D721Med (cell line): ENCODE results near the gene ADGRL3.
A peak's percentile ranks its signal among the peaks of the same experiment; 100 is the strongest.

ENCODE experiments used
- DNase-seq: peaks from one replicate; pipeline ENCODE4 v3.0.0; 2011; ENCODE audit warnings: low spot score; ENCODE audit not compliant: insufficient read length
- FAIRE-seq: peaks from 2 replicates; lab custom pipeline; 2011; peaks lifted over from hg19 to GRCh38; lab: Jason Lieb, UNC
- CTCF ChIP-seq: IDR thresholded peaks from 2 replicates; pipeline ENCODE4 v1.5.1; 2012; ENCODE audit warnings: mild to moderate bottlenecking, control low read depth; ENCODE audit not compliant: insufficient read depth; ENCODE audit errors: missing control alignments

The ADGRL3 gene

GRCh38 chr4:62018537-62018936 lies 818.4 kb downstream of the ADGRL3 start:
- no peak for TF ChIP-seq CTCF
- DNase-seq (no peak), FAIRE-seq (no peak)

DNA sequence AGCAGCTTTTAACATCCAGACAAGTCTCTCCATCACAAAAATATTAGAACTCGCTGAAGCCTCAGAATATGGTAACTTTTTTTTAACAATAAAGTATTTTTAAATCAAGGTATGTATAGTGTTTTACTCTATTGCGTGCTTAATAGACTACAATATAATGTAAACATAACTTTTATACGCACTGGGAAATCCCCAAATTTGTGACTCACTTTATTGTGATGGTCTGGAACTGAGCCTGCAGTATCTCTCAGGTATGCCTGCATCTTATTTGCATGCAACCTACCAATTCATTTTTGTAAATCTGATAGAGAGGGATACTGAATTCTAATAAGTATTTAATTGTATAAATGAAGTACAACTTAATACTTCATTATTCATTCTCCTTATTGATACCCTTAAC lies 823.5 kb downstream of the ADGRL3 start:
- FAIRE-seq = no peak
- DNase-seq = no peak
- no peak for TF ChIP-seq CTCF

GRCh38 chr4:62028745-62029144 lies 828.6 kb downstream of the ADGRL3 start:
- TF ChIP-seq CTCF = no peak
- FAIRE-seq = no peak
- DNase-seq = no peak

DNA sequence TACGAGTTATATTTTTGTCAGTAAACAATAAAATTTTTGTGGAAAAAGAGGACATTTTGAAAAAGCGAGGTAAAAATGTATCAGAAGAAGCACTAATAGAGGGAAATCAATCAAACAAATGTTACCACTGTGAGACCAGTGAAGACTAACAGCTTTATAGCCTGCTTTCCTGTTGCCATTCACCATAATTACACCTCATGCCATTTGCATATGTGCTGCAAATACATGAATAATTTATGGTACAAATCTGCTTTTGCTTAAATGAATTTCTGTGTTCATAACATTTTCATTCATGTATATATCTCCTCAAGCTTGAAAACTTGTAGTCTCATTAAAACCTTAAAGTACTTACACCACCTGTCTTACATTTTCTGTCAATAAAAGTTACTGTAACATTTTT lies 830.8 kb downstream of the ADGRL3 start:
- no peak for DNase-seq
- FAIRE-seq = peak; percentile 66
- TF ChIP-seq CTCF = no peak

GRCh38 chr4:62037571-62037970 lies 837.4 kb downstream of the ADGRL3 start:
- no peak for FAIRE-seq
- TF ChIP-seq CTCF = no peak
- no peak for DNase-seq

DNA sequence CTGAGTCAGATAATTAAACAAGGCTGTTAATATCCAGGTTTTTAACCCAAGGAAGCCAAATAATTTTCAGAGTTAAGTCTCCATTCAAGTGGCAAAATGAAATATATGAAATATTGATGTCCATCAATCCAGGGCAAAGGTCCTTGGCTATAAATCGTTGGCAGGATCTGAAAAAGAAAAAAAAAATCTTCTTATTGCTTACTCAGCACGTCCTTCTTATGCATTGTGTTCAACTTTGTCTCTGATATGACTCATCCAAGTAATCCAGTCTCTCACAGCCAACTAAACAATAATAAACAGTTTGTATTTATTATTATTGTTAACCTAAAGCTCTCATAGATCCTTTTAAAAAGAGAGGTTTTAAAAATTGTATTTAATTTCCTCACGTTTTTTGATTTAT lies 851.2 kb downstream of the ADGRL3 start:
- FAIRE-seq (no peak), DNase-seq (no peak)
- no peak for TF ChIP-seq CTCF

- TF ChIP-seq CTCF = no peak
- FAIRE-seq = no peak
- no peak for DNase-seq
Observed at GRCh38 chr4:62053974-62054373, 853.8 kb downstream of the ADGRL3 start.
